Breast epithelium (tissue), 4 donors: ENCODE data around the gene PLPPR2. TPM values are rescaled to one million over a fixed set of nuclear protein-coding genes. Genes with fewer than 3 reads are reported as not detected.

Experiments
- DNase-seq, 2 donors: peaks; one replicate each; pipeline ENCODE4 v3.0.0-alpha.2; 2019; ENCODE audit warnings: low spot score in 2 of 2
- H3K27ac ChIP-seq, 2 donors: fragments of 200-600 bp; sonication (generic) in 1 of 2; one replicate each; pipeline ENCODE4 v1.5.1; 2016 to 2019; ENCODE audit warnings: mild to moderate bottlenecking in 1 of 2
- H3K27me3 ChIP-seq, 2 donors: fragments of 200-600 bp; sonication (generic) in 1 of 2; one replicate each; pipeline versions ENCODE4 v1.5.1 to v1.6.0; 2017 to 2019; ENCODE audit warnings: control low read depth in 1 of 2, mild to moderate bottlenecking in 1 of 2
- H3K36me3 ChIP-seq: fragments of 200-600 bp; one replicate; pipeline ENCODE4 v1.5.1; 2019
- H3K4me1 ChIP-seq, 2 donors: fragments of 200-600 bp; sonication (generic); one replicate each; pipeline ENCODE4 v1.5.1; 2016 to 2019; ENCODE audit warnings: control low read depth in 1 of 2
- H3K4me3 ChIP-seq, 3 donors: fragments of 200-600 bp; sonication (generic); 1 replicate in 2 of 3; 2 replicates in 1 of 3; pipeline ENCODE4 v1.5.1; 2016 to 2019; ENCODE audit warnings: mild to moderate bottlenecking in 3 of 3, moderate library complexity in 2 of 3
- H3K9me3 ChIP-seq, 2 donors: fragments of 200-600 bp; sonication (generic) in 1 of 2; one replicate each; pipeline ENCODE4 v1.5.1; 2016 to 2019; ENCODE audit warnings: control low read depth in 1 of 2
- CTCF ChIP-seq, 3 donors: fragments of 450-650 bp; IDR thresholded peaks; one replicate each; pipeline ENCODE4 v1.5.1; 2016 to 2017; ENCODE audit warnings: antibody characterized with exemption in 3 of 3, mild to moderate bottlenecking in 3 of 3, moderate library complexity in 3 of 3
- POLR2A ChIP-seq: fragments of 450-650 bp; IDR thresholded peaks from one replicate; pipeline ENCODE4 v1.6.1; 2016; ENCODE audit warnings: antibody characterized with exemption, mild to moderate bottlenecking, moderate library complexity
- POLR2AphosphoS5 ChIP-seq, 3 donors: sonication (generic); formaldehyde crosslinking; IDR thresholded peaks; one replicate each; pipeline ENCODE4 v1.6.1; 2017; ENCODE audit warnings: antibody characterized with exemption in 3 of 3
- intact Hi-C: fragments of 100-400 bp; cut with DNase I; formaldehyde crosslinking; loops from one replicate; pipeline ENCODE4 v1.15.1; 2023; ENCODE audit warnings: low total_unique reads
- total RNA-seq, 3 donors: library from RNA; depleted of rRNA; stranded (reverse); fragments of >200 nt; gene quantifications; one replicate each; pipeline ENCODE4 v1.1.0, GENCODE V29; 2016

The PLPPR2 gene
- total RNA-seq, 3 donors from 2014 or later, result 7.7 to 19.0 (median 11.3) TPM

- Histone ChIP-seq H3K9me3 (no peaks in the 10 kb centered on the region), H3K4me1 (peaks cover 0 to 7% of the 10 kb centered on the region in 2 donors), H3K27me3 (no peaks in the 10 kb centered on the region), H3K27ac (peak overlapping the region; percentile 76 to 89), H3K4me3 (peak overlapping the region; percentile 76 to 78 (median 77)), H3K36me3 (no peaks in the 10 kb centered on the region)
- DNase-seq, result no peak
- TF ChIP-seq POLR2A, result no peak
- no peak for TF ChIP-seq CTCF (IDR thresholded peaks at IDR 0.05)
- TF ChIP-seq POLR2AphosphoS5 (IDR thresholded peaks at IDR 0.05), result no peak
- intact Hi-C loops, result no loop called here
These were observed 804 bp downstream of the PLPPR2 start for GRCh38 chr19:11356074-11356397.

GRCh38 chr19:11356676-11357550, 1.7 kb downstream of the PLPPR2 start:
- DNase-seq, result no peak
- no peaks in the 10 kb centered on the region for H3K9me3 ChIP-seq
- no peaks in the 10 kb centered on the region for H3K36me3 ChIP-seq
- H3K4me1 ChIP-seq, result peaks cover 0 to 7% of the 10 kb centered on the region in 2 donors
- H3K27ac ChIP-seq, result peak overlapping the region in 1 of 2 donors; percentile 89
- intact Hi-C loops, result no loop called here
- H3K4me3 ChIP-seq, result no peak overlapping the region
- no peaks in the 10 kb centered on the region for H3K27me3 ChIP-seq
- TF ChIP-seq POLR2A (no peak), POLR2AphosphoS5 (IDR thresholded peaks at IDR 0.05) (no peak), CTCF (IDR thresholded peaks at IDR 0.05) (no peak)

- Histone ChIP-seq H3K36me3 (no peaks in the 10 kb centered on the region), H3K27me3 (no peaks in the 10 kb centered on the region), H3K27ac (no peak overlapping the region), H3K4me3 (no peak overlapping the region), H3K9me3 (no peaks in the 10 kb centered on the region), H3K4me1 (peaks cover 0 to 7% of the 10 kb centered on the region in 2 donors)
- DNase-seq, result no peak
- intact Hi-C loops, result no loop called here
- TF ChIP-seq CTCF (IDR thresholded peaks at IDR 0.05) (no peak), POLR2A (no peak), POLR2AphosphoS5 (IDR thresholded peaks at IDR 0.05) (no peak)
These were observed 4.2 kb downstream of the PLPPR2 start for GRCh38 chr19:11359421-11359820.

GRCh38 chr19:11361037-11361770, 6.0 kb downstream of the PLPPR2 start:
- intact Hi-C loops, result no loop called here
- no peak for TF ChIP-seq CTCF (IDR thresholded peaks at IDR 0.05)
- no peak for TF ChIP-seq POLR2A
- TF ChIP-seq POLR2AphosphoS5 (IDR thresholded peaks at IDR 0.05), result no peak

More at GRCh38 chr19:11361037-11361770, 6.0 kb downstream of the PLPPR2 start:
- Histone ChIP-seq H3K4me3 (peak overlapping the region in 2 of 3 donors; percentile 7 to 43), H3K27me3 (no peaks in the 10 kb centered on the region), H3K36me3 (no peaks in the 10 kb centered on the region), H3K9me3 (no peaks in the 10 kb centered on the region), H3K4me1 (peaks cover 0 to 3% of the 10 kb centered on the region in 2 donors), H3K27ac (peak overlapping the region in 1 of 2 donors; percentile 25)
- DNase-seq, result no peak
